ENCODE results near the gene RHO.
"Not testable (repeated sequence)": the region's sequence is repeated elsewhere in the genome, so short reads cannot be mapped to it uniquely, and the experiment has no call there.

The RHO gene

DNA sequence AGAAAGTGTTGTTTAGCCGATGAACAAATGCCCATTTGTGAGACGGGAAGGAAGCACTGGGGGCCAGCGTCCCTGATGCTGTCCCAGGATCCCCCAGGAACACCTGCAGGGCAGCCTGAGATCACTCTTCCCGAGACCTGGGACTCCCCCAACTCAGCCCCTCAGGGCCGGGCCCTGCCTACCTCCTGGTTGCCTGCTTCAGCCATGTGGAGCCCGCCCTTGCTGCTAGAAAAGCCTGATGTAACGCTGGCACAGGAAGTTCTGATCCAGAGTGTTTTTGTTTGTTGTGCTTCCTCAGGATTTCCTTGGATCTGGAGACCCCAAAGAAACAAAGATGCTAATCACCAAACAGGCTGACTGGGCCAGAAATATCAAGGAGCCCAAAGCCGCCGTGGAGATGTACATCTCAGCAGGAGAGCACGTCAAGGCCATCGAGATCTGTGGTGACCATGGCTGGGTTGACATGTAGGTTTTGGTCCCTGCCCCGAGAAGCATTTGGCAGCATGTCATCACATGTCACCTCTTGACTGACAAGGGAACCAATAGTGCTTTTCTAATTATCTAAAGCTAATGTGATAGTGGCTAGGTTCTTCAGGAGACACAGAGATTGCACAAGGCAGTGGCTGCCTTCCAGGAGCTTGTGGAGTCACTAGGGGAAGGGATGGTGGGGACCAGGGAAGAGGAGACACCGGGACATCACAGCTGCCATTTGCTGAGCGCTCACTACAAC is 28.7 kb upstream of the RHO start:
- DNase-seq (ENCODE audit: low spot score): not testable (repeated sequence)

DNA sequence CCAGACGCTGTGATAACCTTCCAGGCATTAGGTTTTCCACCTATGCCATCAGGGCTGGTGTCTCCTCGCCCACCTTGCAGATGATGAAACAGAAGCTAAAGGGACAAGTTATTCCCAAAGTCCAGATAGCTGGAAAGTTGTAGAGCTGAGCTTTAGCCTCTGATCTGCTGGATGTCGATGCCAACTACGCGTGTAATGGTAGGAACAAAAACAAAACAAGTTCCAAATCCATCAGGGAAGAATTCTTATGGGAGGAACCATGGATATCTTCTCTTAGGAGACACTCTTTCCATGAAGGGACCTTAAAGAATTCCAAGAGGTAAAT is 28.1 kb upstream of the RHO start:
- DNase-seq (ENCODE audit: low spot score): no peak

DNA sequence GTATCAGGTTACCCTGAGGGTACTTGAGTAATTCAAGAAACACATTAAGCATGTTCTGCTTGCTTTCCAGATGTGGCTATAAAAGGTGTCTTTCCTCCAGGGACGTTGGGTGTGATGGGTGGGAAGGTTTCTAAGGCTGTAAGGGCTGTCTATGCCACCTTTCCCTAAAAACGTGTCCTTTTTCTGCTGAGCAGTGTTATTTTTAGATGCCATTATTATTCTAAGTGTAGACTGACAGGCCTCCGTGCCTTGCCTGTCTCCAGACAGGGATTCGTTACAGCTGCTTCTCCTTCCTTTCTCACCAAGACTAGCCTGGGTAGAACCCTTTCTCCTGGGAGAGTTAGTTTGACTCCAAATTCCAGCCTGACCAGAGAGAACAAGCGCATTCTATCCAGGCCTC is 26.8 kb upstream of the RHO start:
- DNase-seq (ENCODE audit: low spot score): no peak

DNA sequence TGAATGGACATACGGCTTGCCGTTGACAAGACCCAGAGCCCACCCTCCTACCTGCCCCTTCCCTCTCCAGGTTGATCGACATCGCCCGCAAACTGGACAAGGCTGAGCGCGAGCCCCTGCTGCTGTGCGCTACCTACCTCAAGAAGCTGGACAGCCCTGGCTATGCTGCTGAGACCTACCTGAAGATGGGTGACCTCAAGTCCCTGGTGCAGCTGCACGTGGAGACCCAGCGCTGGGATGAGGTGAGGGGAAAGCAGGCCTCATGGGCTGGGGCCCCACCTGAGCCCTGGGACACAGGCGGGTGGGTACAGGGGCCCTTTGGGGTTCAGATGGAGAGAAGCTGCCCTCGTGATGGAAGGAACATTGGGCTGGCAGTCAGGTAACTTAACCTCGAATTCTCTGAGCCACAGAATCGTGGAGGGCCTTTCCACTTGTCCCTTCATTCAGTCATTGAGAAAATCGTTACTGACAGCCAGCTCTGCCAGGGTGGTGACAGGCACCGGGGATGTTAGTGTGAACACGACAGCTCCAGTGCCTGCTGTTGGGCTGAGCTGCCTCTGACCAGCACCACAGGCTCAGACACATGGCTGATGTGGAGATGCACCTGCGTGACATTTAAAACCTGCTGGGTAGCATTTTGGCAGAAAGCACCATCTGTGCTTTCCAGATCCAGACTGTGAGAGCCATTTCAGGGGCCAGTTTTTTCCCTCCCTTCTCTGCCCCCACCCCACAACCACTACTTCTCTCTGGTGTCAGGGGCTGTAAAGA is 25.6 kb upstream of the RHO start:
- no peak for DNase-seq (ENCODE audit: low spot score)

DNA sequence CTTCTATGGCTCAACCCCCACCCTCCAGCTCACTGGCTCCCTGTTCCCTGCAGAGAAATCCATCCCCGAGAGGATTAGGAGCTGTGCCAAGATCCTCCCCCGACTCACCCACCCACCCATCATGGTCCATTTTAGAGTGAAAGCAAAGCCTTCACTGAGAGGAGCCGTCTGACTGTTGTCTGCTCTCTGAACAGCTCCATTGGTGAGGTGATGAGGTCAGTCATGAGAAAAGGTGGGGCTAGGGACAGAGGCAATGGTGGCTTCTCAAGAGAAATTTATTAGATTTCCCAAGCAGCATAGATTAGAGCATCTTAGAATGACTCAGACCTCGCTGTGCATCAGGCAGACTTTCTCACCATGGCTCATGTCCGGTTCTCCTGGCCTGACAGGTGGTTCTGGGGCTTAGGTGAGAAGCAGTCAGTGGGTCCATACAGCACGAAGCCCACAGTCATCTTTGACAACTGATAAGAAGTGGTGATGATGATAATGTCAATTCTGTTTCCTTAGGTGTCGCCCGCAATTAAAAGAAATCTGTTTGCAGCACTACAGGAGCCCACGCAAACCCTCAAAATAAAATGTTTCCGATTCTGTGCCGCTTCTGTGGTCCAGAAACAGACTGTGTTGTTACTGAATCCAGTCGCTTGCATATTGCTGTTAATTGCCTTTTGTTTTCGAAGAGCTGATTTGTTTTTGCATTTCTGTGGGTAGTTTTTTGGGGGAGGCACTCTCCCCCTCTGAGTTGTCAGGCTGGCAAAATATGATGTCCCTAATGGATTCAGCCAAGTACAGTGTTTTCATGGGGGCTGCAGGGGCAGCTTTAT is 24.8 kb upstream of the RHO start:
- no peak for DNase-seq (ENCODE audit: low spot score)

DNA sequence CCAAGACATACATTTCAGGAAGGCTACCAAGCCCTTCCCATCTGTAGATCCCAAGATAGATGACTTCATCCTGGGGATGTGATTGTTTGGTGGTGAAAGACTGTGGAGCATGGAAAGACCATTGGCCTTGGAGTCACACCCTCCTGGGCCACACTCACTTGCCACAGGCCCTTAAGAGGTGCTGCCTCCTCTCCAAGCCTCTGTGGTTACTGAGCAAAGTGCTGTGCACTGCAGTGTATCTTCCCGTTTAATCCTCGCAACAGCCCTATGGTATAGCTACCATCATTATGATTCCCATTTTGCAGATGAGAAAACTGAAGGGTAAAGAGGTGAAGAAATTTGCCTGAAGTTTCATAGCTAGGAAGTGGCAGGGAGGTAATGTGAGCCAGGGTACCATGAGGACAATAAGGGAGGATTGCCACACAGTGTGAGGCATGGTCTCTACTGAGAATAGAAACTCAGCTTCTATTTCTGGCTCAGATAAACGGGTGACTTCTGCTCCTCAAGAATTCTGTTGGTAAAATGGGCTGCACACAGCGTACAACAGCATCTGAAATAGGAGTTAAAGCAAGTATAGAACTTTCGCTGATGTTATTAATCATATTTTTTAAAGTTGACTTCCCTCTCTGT is 23.9 kb upstream of the RHO start:
- no peak for DNase-seq (ENCODE audit: low spot score)

DNA sequence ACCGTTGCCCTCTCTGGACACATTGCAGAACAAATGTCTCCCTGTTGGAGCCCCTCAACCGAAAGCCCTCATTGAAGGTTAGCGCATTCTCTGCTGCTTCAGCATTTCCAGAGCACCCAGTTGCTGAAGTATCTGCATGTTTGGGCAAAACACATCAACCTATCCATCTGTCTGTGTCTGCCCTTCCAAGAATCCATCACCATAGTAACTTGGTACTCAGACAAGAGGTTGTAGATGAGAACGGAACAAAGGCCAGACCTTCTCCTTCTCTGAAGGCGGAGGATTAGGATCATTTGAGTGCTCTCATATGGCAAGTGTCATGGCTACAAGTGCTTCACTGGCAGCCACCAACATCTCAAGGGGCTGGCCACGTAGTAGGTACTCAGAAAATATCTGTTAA is 23.1 kb upstream of the RHO start:
- DNase-seq (ENCODE audit: low spot score): no peak

DNA sequence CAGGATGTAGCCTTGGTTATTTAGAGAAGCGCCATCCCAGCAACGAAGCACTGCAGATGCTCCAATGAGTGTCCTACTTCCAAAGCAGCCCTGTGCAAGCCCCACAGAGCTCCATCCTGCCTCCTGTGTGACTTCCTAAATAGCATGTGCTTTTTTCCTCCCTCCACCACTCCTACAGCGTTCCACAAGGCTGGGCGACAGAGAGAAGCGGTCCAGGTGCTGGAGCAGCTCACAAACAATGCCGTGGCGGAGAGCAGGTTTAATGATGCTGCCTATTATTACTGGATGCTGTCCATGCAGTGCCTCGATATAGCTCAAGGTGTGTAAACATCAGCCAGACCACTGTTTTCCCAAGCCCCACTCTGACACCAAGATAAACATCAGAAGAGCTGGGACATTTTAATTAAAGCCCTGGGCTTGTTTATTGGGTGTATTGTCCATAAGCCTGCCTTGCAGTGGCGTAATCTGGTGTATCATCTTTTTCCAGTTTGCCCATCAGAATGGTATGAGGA is 22.2 kb upstream of the RHO start:
- DNase-seq (ENCODE audit: low spot score): no peak

DNA sequence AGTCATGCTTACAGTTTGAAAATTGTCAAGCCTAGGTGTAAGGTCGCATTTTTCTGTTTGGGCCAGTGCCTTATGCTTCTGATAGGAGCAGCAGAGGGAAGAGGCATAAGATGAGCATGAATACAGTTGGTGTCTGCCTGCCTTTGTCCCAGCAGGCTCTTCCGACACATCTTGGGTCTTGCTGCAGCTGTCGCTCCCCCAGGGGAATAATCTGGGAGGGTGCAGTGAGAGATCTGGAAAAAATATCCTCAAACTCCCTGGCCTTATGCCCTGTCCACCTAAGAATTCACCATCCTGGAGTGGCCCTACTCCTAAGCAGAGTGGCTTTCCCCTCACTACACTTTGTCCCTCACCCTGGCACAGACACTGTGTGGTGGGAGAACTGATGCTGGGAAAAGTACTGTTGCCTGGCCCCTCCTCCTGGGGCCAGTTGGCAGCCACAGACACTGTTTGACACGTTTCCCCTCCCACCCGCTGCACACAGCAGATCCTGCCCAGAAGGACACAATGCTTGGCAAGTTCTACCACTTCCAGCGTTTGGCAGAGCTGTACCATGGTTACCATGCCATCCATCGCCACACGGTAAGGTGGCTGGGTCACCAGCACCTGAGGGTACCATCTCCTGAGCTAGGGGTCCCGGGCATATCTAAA is 21.1 kb upstream of the RHO start:
- no peak for DNase-seq (ENCODE audit: low spot score)

DNA sequence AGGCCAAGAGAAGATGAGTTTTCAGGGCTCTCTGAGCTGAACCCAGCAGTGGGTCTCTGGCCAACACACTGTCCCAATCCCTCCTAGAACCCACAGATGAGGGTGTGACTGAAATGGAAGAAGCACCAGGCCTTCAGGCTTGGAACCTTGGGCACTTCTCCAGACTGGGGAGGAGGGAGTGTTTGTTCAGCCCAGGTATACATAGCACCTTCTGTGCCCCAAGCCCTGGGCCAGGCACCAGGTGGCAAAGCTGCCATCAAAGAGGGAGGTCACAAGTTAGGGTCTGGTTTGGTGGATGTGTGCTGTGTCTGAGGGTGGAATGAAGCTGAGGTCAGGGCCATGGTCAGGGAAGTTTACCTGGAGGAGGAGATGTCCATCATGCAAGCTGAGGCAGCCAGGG is 15.8 kb upstream of the RHO start:
- DNase-seq (ENCODE audit: low spot score): no peak

DNA sequence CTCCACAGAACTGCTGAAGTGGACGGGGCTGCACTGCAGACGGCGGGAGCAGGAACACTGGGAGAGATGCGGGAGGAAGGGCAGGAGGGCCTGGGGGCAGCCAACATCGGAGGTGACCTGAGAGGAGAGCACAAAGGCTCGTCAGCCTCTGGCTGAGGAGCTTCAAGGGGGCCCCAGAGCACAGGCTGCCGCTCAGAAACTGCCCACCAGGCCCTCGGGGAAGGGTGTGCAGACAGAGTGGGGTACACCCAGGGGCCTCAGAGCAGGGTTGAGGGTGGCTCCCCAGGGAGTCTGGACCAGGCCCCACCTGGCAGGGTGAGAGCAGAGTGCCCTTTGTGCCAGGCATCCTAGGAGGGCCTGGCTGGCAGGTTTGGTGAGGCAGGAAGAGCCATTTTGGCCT is 14.7 kb upstream of the RHO start:
- no peak for DNase-seq (ENCODE audit: low spot score)

DNA sequence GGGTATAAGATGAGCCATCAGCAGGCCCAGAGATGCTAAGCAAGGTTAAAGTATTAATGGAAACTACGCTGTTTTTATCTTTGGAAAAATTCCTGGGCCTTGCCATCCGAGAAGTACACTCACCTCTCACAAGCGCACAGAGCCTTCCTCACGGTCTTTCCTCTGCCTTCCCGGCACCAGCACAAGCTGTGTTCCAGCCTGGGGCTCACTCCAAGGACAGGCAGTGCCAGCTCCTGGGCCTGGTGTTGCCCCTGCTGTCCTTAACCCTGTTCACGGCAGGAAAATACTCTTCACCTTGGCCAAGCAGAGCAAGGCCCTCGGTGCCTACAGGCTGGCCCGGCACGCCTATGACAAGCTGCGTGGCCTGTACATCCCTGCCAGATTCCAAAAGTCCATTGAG is 14.3 kb upstream of the RHO start:
- no peak for DNase-seq (ENCODE audit: low spot score)

DNA sequence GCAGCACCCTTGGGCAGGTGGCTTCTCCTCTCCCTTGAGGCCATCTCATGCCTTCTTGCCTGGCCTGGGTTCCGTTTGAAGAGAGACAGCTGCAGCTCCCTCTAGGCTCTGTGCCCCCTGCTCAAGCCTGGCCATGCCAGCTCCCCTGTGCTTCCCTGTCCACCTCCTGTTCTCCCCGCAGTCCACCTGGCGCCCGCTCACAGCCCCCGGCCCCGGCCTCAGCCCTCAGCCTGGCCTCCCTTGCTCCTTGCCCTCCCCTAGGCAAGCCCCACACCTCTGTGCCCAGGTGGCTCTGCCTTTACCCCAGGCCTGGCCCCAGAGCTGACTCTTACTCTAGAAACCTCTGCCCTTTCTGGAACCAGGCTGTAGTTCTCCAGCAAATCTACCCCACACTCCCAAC is 13.9 kb upstream of the RHO start:
- DNase-seq (ENCODE audit: low spot score): no peak

DNA sequence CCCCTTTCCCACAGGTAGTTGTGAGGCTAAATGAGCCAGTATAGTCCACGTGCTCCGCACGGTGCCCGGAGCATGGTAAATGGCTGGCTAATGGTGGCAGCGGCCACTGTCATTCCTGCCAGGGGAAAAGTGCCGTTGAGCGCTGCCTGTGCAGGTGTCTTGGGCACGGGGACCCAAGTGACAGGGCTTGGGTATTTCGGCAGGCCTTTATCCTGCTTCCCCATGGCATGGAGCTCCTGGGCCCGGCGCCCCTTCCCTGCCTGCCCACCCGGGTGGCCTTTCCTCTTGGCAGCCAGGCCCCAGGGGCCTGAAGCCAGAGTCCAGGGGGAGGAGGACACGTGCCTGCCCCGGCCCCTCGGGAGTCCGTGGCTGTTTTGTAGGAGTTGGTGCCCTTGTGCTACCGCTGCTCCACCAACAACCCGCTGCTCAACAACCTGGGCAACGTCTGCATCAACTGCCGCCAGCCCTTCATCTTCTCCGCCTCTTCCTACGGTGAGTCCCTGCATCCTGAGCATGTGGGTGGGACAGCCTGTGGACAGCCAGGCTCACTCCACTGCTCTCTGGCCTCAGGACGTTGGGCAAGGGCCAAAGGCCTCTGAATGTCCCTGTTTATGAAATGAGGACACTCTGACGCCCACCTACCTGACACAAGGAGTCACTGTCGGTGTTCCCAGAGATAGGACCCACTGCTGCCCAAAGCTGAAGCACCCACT is 13.2 kb upstream of the RHO start:
- DNase-seq (ENCODE audit: low spot score): not testable (repeated sequence)

DNA sequence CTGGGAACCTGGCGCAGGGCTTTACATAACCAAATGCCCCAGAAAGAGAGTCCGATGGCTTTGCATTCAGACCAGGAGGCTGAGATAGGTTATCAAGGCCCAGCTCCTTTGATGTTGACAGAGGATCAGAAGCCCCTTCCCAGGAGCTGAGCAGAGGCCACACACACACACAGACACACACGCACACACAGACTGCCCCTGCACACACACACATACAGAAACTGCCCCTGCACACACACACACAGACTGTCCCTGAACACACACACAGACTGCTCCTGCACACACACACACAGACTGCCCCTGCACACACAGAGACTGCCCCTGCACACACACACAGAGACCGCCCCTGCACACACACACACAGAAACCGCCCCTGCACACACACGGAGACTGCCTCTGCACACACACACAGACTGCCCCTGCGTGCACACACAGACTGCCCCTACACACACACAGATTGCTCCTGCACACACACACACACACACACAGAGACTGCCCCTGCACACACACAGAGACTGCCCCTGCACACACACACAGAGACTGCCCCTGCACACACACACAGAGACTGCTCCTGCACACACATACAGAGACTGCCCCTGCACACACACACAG is 12.5 kb upstream of the RHO start:
- not testable (repeated sequence) for DNase-seq (ENCODE audit: low spot score)

DNA sequence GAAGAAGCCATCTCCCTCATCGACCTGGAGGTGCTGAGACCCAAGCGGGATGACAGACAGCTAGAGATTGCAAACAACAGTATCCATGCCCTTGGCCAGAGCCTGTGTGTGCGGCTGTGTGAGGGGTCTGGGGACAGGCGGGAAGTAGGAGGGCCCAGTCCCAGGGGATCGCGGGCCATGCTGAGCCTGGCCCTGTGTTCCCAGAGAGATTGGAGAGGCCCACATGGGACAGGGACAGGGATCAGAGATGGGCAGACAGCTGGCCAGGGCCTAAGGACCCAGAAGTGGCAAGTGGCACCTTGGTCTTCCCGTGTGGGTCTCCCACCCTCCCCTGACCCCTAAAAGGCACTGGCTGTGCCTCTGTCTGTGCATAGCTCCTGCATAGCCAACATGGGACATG is 10.9 kb upstream of the RHO start:
- no peak for DNase-seq (ENCODE audit: low spot score)

DNA sequence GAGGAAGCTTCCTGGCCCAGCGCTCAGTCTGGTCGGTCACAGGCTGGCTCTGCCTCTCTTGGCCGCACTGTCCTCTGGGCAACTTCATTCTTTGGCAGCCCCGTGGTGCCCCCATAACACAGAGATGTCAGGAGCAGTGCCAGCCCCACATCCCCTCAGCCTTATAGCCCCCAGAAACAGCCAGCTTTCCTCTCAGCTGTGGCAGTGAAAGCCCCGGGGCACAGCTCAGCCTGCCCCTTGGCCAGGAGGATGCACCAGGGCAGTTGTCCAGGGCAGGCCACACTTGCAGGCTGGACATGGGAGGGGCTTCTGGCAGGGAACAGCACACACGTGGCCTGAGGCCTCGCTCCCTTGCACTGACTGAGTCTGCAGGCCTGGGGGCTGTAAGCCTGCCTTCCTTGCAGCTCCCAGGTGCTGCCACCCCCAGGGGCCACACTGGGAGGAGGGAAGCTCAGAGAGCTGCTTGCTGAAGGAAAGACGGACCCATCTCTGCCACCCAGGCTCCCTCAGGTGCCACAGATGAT is 10.3 kb upstream of the RHO start:
- DNase-seq (ENCODE audit: low spot score): no peak

DNA sequence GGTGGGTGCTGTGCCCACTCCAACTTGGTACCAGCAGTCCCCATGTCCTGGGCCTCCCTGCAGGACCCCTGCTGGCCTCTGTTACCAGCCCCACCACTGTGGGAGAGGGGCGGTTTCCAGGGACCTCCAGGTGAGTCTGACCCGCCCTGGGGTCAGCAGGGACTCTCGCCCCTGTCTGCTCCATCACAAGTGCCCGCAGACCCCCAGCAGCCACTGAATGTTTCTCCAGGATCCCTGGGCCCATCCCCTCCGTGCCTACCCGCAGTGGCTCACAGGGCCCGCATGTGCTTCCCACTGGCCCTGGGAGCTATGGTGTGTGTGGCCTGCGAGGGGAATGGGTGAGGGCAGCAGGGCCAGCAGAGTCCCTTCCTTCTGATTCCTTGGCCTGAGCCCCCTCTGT is 9.9 kb upstream of the RHO start:
- DNase-seq (ENCODE audit: low spot score): no peak

DNA sequence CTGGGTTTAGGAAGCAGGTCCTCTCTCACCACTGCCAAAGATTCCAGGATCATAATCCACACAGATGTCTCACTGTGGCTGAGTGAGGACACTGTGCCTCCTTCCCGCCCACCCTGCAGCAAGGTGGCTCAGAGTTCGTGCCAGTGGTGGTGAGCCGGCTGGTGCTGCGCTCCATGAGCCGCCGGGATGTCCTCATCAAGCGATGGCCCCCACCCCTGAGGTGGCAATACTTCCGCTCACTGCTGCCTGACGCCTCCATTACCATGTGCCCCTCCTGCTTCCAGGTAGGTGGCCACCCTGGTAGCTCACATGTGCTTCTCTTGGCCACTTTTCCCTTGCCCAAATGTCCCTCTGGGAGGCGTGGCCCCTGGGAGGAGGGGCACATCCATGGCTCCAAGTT is 9.0 kb upstream of the RHO start:
- DNase-seq (ENCODE audit: low spot score): no peak

DNA sequence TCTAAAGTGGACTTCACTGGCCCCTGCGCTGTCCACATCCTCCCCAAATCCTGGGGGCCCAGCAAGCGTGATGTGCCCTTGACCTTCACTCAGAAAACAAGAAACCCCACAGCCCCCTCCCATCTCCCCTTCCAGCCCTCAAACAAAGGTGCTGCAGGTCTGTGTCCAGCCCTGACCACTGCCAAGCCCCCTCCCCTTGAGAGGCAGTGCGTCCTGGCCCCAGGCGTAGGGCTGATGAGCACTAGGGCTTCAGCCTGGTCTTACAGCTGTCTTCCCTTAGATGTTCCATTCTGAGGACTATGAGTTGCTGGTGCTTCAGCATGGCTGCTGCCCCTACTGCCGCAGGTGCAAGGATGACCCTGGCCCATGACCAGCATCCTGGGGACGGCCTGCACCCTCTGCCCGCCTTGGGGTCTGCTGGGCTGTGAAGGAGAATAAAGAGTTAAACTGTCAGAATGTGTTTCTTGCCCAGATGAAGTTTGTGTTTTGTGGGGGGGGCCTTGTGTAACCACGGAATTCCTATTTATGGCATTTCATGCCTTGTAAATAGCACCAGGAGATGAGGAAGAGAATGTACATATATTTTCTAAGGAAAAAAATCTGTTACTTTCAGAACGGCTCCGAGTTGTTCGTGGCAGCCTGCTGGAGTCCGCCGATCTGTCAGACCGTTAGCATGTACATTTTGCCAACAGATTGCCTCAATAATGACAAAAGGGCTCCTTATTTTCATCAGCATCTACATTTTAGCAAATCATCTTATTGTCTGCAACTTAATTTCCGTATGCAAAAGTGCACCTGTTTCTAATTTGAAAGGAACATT is 8.3 kb upstream of the RHO start:
- DNase-seq (ENCODE audit: low spot score): no peak

All from CD4-positive, alpha-beta T cell treated with Interleukin-2 at 100 ng/mL for 4 hours (primary cell).